ENCODE data around the gene ATG7. TPM values are rescaled to one million over a fixed set of nuclear protein-coding genes. Genes with fewer than 3 reads are reported as not detected.

ATG7 gene
- total RNA-seq, 1 donor from 2014 or later: 42.5 TPM

GRCh38 chr3:11581237-11582190, 309.3 kb downstream of the ATG7 start:
- peaks cover 93% of the 10 kb centered on the region for H3K4me1 Mint-ChIP-seq (ENCODE audit: unreplicated experiment)
- no peak for DNase-seq (ENCODE audit: extremely low spot score, unreplicated experiment)
- H3K4me3 Mint-ChIP-seq (ENCODE audit: unreplicated experiment): peak overlapping the region; percentile 76
- TF ChIP-seq, protein P1, sequence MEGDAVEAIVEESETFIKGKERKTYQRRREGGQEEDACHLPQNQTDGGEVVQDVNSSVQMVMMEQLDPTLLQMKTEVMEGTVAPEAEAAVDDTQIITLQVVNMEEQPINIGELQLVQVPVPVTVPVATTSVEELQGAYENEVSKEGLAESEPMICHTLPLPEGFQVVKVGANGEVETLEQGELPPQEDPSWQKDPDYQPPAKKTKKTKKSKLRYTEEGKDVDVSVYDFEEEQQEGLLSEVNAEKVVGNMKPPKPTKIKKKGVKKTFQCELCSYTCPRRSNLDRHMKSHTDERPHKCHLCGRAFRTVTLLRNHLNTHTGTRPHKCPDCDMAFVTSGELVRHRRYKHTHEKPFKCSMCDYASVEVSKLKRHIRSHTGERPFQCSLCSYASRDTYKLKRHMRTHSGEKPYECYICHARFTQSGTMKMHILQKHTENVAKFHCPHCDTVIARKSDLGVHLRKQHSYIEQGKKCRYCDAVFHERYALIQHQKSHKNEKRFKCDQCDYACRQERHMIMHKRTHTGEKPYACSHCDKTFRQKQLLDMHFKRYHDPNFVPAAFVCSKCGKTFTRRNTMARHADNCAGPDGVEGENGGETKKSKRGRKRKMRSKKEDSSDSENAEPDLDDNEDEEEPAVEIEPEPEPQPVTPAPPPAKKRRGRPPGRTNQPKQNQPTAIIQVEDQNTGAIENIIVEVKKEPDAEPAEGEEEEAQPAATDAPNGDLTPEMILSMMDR (IDR thresholded peaks at IDR 0.05): no peak
- peak overlapping the region; percentile 96 for H3K27ac Mint-ChIP-seq (ENCODE audit: unreplicated experiment)
- H3K27me3 Mint-ChIP-seq (ENCODE audit: unreplicated experiment): no peaks in the 10 kb centered on the region
- peaks cover 22% of the 10 kb centered on the region for H3K36me3 Mint-ChIP-seq (ENCODE audit: unreplicated experiment)
- peaks cover 5% of the 10 kb centered on the region for H3K9me3 Mint-ChIP-seq (ENCODE audit: unreplicated experiment)

- H3K27ac Mint-ChIP-seq (ENCODE audit: unreplicated experiment): peak overlapping the region; percentile 96
- H3K4me1 Mint-ChIP-seq (ENCODE audit: unreplicated experiment): peaks cover 93% of the 10 kb centered on the region
- H3K9me3 Mint-ChIP-seq (ENCODE audit: unreplicated experiment): peaks cover 5% of the 10 kb centered on the region
- TF ChIP-seq, protein P1 (IDR thresholded peaks at IDR 0.05): no peak
- H3K36me3 Mint-ChIP-seq (ENCODE audit: unreplicated experiment): peaks cover 23% of the 10 kb centered on the region
- H3K27me3 Mint-ChIP-seq (ENCODE audit: unreplicated experiment): no peaks in the 10 kb centered on the region
- H3K4me3 Mint-ChIP-seq (ENCODE audit: unreplicated experiment): peak overlapping the region; percentile 76
- no peak for DNase-seq (ENCODE audit: extremely low spot score, unreplicated experiment)
Measured at GRCh38 chr3:11582191-11582968, 310.2 kb downstream of the ATG7 start.

DNA sequence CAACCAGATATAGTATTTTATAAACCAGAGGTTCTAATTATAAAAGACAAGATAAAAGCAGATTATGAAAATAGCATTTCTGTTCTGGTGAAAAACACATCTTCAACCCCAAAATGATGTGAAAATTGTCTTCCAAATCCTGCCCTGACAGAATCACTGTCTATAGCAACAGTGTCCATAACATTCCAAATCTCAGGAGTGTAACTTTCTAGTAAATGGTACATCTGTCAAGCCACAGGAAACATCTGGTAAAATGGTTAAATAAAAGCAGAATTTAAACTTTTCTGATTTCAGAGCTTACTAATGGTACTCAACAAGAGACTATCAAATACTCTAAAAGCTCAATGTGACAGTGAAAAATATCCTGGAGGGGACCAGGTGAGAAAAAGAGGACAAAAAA, 311.0 kb downstream of the ATG7 start:
- Mint-ChIP-seq H3K27ac (ENCODE audit: unreplicated experiment) (peak overlapping the region; percentile 96), H3K4me1 (ENCODE audit: unreplicated experiment) (peaks cover 93% of the 10 kb centered on the region)
- DNase-seq (ENCODE audit: extremely low spot score, unreplicated experiment): no peak

GRCh38 chr3:11583638-11584046, 311.4 kb downstream of the ATG7 start:
- Mint-ChIP-seq H3K36me3 (ENCODE audit: unreplicated experiment) (peaks cover 35% of the 10 kb centered on the region), H3K9me3 (ENCODE audit: unreplicated experiment) (peaks cover 5% of the 10 kb centered on the region), H3K4me1 (ENCODE audit: unreplicated experiment) (peaks cover 95% of the 10 kb centered on the region), H3K4me3 (ENCODE audit: unreplicated experiment) (no peak overlapping the region), H3K27ac (ENCODE audit: unreplicated experiment) (peak overlapping the region; percentile 96), H3K27me3 (ENCODE audit: unreplicated experiment) (no peaks in the 10 kb centered on the region)
- TF ChIP-seq, protein P1 (IDR thresholded peaks at IDR 0.05): no peak
- no peak for DNase-seq (ENCODE audit: extremely low spot score, unreplicated experiment)

More for the DNA sequence above, 311.0 kb downstream of the ATG7 start:
- H3K4me3 Mint-ChIP-seq (ENCODE audit: unreplicated experiment): no peak overlapping the region
- H3K9me3 Mint-ChIP-seq (ENCODE audit: unreplicated experiment): peaks cover 5% of the 10 kb centered on the region
- H3K36me3 Mint-ChIP-seq (ENCODE audit: unreplicated experiment): peaks cover 31% of the 10 kb centered on the region
- no peaks in the 10 kb centered on the region for H3K27me3 Mint-ChIP-seq (ENCODE audit: unreplicated experiment)
- TF ChIP-seq, protein P1 (IDR thresholded peaks at IDR 0.05): no peak

Measured in osteocyte (in vitro differentiated cells).